Measurements from ENCODE around the gene RFX5. TPM values are rescaled to one million over a fixed set of nuclear protein-coding genes. Genes with fewer than 3 reads are reported as not detected.

Gene RFX5
- total RNA-seq, 1 donor from 2014 or later = 97.5 TPM

DNA sequence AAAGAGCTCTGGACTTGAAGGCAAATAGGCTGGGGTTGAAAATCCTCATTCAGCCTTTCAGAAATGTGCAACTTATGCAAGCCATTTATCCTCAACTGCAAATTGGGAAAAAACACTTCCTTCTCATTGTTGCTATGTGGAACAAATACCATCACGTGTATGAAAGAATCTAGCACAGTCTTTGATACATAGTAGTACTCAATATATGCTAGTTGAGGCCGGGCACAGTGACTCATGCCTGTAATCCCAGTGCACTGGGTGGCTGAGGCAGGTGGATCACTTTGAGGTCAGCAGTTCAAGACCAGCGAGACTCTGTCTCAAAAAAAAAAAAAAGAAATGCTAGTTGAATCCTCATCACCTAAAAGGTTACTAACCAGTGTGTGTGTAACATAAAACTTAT lies 28.1 kb downstream of the RFX5 start:
- Mint-ChIP-seq H3K9me3 (ENCODE audit: low read depth) (no peaks in the 10 kb centered on the region), H3K27me3 (no peaks in the 10 kb centered on the region), H3K4me1 (ENCODE audit: low read depth) (no peaks in the 10 kb centered on the region), H3K36me3 (ENCODE audit: insufficient read depth) (peaks cover 9% of the 10 kb centered on the region), H3K4me3 (ENCODE audit: low read depth) (no peak overlapping the region), H3K27ac (no peak overlapping the region)
- no peak for DNase-seq (ENCODE audit: low spot score, unreplicated experiment)
- TF ChIP-seq, protein P1, sequence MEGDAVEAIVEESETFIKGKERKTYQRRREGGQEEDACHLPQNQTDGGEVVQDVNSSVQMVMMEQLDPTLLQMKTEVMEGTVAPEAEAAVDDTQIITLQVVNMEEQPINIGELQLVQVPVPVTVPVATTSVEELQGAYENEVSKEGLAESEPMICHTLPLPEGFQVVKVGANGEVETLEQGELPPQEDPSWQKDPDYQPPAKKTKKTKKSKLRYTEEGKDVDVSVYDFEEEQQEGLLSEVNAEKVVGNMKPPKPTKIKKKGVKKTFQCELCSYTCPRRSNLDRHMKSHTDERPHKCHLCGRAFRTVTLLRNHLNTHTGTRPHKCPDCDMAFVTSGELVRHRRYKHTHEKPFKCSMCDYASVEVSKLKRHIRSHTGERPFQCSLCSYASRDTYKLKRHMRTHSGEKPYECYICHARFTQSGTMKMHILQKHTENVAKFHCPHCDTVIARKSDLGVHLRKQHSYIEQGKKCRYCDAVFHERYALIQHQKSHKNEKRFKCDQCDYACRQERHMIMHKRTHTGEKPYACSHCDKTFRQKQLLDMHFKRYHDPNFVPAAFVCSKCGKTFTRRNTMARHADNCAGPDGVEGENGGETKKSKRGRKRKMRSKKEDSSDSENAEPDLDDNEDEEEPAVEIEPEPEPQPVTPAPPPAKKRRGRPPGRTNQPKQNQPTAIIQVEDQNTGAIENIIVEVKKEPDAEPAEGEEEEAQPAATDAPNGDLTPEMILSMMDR (IDR thresholded peaks at IDR 0.05; ENCODE audit: unreplicated experiment) = no peak

DNA sequence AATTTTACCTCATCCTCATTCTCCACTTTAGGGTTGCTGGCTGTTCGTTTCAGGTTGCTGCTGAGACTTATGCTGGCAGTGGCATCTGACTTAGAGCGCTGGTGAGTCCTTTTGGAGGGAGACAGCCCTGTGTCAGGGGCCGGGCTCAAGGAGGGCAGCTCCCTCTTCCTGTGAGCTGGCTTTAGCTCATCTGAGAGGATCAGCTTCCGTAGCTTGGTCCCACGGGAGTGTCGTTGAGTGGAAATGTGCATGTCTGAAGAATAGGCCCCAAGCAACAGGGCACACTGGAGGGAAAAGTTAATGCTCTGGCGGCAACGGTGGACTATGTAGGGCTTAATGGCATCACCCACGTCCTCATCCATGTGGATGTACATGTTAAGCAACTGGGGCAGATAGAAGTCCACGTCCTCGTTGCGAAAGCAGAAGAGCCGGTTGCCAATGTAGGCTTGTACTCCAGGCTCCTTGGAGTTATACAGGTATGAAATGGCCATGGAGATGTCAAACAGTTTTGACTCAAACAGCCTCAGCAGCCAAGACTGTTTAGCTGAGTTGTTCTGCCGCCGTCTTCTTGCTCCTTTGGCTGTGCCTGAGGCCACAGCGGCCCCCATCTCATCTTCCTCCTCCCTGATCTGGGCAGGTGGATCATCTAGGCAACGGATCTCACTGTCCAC lies 31.4 kb downstream of the RFX5 start:
- Mint-ChIP-seq H3K4me3 (ENCODE audit: low read depth) (no peak overlapping the region), H3K36me3 (ENCODE audit: insufficient read depth) (peaks cover 8% of the 10 kb centered on the region), H3K27me3 (no peaks in the 10 kb centered on the region), H3K9me3 (ENCODE audit: low read depth) (no peaks in the 10 kb centered on the region), H3K27ac (no peak overlapping the region), H3K4me1 (ENCODE audit: low read depth) (no peaks in the 10 kb centered on the region)
- TF ChIP-seq, protein P1 (IDR thresholded peaks at IDR 0.05; ENCODE audit: unreplicated experiment) = no peak
- no peak for DNase-seq (ENCODE audit: low spot score, unreplicated experiment)

DNA sequence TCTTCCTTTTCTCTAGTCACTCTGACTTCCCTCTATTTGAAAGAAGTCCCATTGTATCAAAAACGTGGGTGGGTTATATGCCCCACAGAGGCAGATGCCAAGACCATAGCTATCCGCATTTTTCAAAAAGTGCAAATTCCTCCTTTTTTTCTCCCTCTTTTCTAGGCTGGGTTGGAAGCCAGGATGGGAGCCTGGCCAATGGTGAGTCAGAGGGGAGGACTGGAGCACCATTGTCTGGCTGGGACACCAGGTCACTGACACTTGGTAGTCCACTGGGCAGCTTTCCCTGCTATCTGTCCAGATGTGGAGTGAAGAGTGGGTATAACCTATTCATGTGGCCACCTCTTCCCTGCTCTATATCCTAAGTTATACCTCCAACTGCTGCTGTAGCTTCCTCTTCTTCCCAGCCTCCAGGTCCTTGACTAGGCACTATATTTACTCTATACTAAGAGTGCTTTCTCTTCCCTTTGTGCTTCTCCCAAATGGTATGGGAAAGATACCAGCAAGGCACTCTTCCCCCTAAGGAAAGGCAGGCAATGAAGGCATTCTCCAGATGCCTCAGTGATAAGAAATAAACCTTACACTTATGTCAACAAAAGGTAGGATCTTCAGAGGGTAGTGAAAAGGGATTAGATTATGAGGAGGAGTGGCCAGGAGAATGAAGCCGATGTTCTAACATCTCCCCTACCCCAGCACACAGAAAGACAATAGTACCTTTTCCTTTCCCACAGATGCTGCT lies 32.7 kb downstream of the RFX5 start:
- no peak overlapping the region for H3K27ac Mint-ChIP-seq

DNA sequence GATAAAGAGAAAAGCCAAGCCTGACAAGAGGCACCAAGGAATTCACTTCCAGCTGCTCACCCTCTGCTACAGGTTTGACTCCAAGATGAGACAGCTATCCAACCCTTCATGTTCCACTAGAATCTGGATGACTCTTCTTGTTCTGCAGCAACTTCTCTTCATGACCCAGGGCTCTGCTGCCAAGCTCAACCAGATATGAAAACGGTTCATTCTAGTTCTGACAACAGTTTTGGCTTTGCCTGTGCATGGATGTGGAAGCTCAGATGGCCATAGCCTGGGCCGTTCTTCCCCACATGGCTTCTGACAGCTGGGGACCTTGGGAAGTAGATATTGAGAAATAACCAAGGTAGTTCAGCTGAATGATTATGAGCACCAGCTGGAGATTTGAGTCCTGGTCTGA lies 33.6 kb downstream of the RFX5 start:
- H3K27me3 Mint-ChIP-seq = no peaks in the 10 kb centered on the region
- H3K27ac Mint-ChIP-seq = no peak overlapping the region
- peaks cover 6% of the 10 kb centered on the region for H3K36me3 Mint-ChIP-seq (ENCODE audit: insufficient read depth)
- no peak overlapping the region for H3K4me3 Mint-ChIP-seq (ENCODE audit: low read depth)
- H3K9me3 Mint-ChIP-seq (ENCODE audit: low read depth) = no peaks in the 10 kb centered on the region
- H3K4me1 Mint-ChIP-seq (ENCODE audit: low read depth) = peaks cover 3% of the 10 kb centered on the region
- DNase-seq (ENCODE audit: low spot score, unreplicated experiment) = no peak
- TF ChIP-seq, protein P1 (IDR thresholded peaks at IDR 0.05; ENCODE audit: unreplicated experiment) = no peak

More for the DNA sequence above, 32.7 kb downstream of the RFX5 start:
- DNase-seq (ENCODE audit: low spot score, unreplicated experiment) = no peak
- H3K4me1 Mint-ChIP-seq (ENCODE audit: low read depth) = peaks cover 3% of the 10 kb centered on the region
- H3K36me3 Mint-ChIP-seq (ENCODE audit: insufficient read depth) = peaks cover 6% of the 10 kb centered on the region
- no peak overlapping the region for H3K4me3 Mint-ChIP-seq (ENCODE audit: low read depth)
- TF ChIP-seq, protein P1 (IDR thresholded peaks at IDR 0.05; ENCODE audit: unreplicated experiment) = no peak
- no peaks in the 10 kb centered on the region for H3K27me3 Mint-ChIP-seq
- no peaks in the 10 kb centered on the region for H3K9me3 Mint-ChIP-seq (ENCODE audit: low read depth)

DNA sequence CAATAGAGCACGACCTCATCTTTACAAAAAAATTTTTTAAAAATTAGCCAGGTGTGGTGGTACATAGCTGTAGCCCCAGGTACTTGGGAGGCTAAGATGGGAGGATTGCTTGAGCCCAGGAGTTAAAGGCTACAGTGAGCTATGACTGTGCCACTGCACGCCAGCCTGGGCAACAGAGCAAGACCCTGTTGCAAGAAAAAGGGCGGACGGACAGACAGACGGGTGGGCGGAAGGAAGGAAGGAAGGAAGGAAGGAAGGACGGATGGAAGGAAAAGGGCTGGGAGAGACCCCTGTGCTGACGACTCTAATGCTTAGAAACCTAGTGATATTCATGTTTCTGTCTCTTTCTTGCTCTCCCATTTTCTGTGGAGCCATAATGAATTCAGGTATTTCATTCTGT lies 34.2 kb downstream of the RFX5 start:
- Mint-ChIP-seq H3K27me3 (no peaks in the 10 kb centered on the region), H3K4me1 (ENCODE audit: low read depth) (peaks cover 3% of the 10 kb centered on the region), H3K9me3 (ENCODE audit: low read depth) (no peaks in the 10 kb centered on the region), H3K4me3 (ENCODE audit: low read depth) (no peak overlapping the region), H3K27ac (no peak overlapping the region), H3K36me3 (ENCODE audit: insufficient read depth) (peaks cover 9% of the 10 kb centered on the region)
- TF ChIP-seq, protein P1 (IDR thresholded peaks at IDR 0.05; ENCODE audit: unreplicated experiment) = no peak
- DNase-seq (ENCODE audit: low spot score, unreplicated experiment) = no peak
